GM21825 (cell line): ENCODE data around the gene MAD1L1.

ENCODE experiments used
- ATAC-seq: cut with Tn5 transposase; IDR thresholded peaks from one replicate; pipeline ENCODE4 v1.9.1; 2021; ENCODE audit warnings: mild to moderate bottlenecking, moderate library complexity; ENCODE audit not compliant: unreplicated experiment

Gene MAD1L1

DNA sequence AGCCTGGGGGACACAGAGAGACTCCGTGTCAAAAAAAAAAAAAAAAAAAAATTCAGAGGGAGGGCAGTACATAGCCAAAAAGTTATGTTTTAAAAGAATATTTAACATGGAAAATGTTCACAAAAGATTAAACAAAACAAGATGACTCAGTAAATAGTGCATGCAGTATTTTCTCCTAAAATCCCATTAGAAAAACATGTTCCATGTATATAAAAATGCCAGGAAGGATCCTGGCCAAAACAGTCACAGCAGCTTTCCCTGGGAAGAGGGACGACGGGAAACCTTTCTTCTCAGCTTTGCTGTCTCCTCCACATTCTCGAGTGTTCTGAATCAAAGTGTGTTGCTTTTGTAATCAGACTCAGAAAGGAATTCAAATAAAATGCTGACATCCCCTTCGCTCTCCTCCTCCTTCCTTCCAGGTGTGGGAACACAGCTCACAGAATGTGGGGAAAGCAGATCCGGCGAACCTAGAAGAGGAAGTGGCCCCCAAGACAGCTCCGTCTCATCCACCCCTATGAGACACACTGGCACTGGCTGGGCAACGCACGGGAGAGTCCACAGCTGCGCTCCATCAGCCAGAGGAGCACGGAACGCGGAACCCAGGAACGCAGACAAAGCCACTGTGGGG, 139.4 kb downstream of the MAD1L1 start:
- ATAC-seq: no peak

DNA sequence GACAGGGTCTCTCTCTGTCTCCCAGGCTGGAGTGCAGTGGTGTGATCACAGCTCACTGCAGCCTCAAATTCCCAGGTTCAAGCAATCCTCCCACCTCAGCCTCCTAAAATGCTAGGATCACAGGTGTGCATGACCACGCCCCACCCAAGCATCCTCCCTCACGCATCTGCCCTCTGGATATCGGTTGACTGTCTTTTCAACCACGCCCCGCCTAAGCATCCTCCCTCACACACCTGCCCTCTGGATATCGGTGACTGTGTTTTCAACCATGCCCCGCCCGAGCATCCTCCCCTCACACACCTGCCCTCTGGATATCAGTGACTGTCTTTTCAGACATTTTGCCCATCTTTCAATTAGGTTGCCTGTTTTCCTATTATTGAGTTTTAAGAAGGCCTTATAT, 140.5 kb downstream of the MAD1L1 start:
- no peak for ATAC-seq

DNA sequence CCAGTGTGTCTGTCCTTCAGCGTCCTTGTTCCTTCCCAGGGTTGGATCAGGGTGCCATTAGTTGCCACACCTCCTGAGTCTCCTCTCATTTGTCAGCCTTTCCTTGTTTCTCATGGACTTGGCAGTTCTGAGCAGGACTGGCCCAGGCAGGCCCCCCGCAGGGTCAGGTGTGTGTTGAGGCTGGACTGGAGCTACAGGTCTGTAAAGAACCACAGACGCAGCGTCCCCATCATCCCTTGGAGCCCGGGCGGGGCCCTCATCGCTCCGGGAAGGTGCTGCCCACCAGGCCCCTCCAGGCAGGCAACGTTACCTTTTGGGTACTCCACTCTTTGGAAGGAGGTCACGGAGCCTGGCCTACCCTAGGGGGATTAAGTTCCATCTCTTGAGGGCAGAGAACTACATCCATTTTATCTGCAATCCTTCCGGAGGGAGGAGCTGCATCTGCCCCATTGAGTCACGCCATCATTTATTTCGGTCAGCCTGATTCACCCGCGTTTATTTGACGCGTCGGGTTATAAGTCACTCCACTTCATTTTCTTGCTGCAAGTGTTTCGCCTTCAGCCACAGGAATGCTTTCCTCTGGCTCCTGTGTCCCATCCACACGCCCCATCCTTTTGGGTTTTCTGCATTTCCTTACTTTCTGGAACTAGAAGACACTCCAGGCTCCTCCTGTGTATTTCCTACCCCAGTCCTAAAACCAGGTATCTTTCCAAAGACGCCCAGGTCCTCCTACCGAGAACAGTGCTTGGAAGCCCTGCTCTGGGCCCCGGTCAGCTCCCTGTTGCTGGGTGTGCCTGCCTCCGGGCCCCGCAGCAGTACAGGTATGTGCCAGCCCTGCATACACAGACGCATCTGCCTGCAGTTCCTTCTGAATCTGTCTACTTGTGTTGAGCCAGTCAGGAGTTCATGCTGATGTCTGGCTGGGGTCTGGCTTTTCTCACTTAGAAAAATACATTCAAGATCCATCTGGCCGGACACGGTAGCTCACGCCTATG, 141.9 kb downstream of the MAD1L1 start:
- no peak for ATAC-seq

DNA sequence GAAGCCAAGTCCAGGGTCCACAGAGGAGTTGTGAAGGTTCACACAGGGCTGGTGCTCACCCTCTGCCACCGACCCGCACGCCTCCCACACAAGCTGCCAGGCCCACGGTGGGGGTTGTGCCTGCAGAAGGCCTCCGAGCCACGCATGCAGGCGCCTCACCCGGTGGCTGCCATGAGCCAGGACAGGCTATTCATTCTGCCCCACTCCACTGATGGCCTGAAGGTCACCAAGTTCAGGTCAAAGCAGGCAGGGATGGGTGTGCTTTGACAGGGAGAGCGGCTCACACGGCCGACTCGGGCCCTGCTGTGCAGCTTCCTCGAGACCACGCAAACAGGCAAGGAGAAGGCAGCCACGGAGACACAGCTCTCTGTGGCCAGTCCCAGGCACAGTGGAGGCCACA, 143.9 kb downstream of the MAD1L1 start:
- no peak for ATAC-seq

DNA sequence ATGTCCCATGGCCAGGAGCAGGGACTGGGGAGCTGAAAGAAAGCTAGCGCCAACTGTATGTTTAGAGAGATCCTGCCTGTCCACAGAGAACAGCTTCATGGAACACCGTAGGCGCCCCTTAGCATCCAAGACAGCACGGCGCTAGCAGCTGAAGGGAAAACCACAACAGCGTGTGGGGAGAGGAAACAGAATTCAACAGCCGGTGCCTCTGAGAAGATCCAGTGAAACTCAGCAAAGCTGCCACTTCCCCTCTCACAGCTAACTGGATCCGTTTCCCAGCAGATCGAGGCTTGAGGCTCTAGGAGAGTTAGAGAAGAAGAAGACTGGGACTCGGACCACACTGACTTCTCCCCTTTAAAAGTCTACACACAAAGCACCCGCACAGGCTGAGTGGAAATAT, 145.0 kb downstream of the MAD1L1 start:
- ATAC-seq: no peak

DNA sequence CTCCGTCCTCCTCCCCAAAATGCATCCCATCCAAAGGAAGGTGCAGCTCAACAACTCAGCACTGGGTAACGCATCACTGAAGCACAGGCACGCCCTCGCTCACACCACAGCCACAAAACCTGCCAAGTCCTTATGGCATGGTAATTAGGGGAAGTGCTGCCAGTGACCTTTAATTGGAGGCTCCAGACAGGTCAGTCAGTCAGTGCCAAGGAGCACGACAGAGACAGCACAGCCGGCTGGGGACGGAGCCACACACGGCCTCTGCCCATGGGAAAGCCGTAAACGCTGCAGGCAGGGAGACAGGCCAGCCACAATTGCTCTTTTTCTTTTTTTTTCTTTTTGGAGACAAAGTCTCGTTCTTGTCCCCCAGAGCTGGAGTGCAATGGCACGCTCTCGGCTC, 146.5 kb downstream of the MAD1L1 start:
- no peak for ATAC-seq

DNA sequence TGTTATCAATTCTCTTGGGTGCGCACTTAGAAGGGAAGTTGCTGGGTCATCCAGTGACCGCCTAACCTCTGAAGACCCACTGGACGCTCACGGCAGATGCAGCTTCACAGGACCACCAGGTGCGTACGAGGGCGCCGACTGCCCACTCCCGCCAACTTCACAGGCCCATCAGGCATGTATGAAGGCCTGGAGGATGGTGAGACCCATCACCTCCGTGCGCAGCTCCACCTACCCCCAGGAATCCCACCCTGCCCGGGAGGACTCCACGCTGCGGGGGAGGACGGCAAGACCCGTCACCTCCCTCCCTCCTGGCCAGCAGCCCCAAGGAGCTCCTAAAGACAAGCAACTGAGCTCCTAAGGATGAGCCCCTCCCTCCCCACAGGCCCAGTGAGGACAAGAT, 146.9 kb downstream of the MAD1L1 start:
- ATAC-seq: no peak

DNA sequence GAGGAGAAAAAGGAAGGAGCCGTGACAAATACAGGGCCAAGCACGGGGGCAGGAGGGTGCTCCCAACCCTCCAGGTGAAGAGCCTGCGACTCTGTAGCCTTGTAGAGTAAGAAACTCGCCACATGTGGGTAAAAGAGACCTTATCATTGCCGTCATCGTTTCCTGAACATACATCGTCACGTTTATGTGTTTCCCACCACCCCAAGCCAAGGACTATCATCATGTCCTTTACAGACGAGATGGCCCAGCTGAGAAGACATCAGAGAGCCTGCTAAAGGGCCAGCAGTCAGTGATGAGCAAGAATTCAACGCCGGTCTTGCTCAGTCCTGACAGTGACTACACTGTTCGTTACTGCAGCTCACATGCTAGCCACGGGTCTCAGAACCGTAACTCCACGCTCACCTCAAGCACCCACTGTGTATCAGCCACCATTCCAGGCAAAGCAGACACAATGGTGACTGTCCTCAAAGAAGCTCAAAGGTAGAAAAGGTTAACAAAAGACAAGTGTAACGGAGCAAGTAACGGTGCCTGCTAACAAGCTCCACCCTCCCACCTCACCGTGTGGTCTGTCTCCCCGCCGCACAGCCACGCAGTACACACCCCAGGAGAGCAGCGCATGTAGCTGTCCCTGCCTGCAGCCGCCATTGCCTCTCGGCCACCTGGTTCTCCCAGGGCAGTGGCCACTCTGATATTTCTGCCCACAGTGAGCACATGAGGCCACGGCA, 147.8 kb downstream of the MAD1L1 start:
- no peak for ATAC-seq

DNA sequence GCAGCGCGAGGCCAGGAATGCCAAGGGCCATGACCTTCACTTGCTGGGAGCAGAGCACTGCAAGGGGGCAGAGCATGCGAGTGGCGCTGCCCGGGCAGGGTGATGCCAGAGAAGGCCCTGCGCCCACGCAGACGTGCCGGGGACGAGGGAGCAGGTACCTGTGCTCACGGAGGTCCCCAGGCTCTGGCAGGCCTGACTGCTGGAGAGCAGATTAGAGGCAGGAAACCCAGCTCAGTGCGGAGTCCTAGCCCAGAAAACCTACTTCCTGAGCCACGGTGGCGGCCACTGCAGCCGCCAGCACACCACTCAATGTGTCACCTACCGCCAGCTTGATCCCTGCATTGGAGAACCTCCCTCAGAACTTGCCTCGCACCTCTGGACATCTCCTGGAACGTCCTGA, 148.4 kb downstream of the MAD1L1 start:
- ATAC-seq: no peak

DNA sequence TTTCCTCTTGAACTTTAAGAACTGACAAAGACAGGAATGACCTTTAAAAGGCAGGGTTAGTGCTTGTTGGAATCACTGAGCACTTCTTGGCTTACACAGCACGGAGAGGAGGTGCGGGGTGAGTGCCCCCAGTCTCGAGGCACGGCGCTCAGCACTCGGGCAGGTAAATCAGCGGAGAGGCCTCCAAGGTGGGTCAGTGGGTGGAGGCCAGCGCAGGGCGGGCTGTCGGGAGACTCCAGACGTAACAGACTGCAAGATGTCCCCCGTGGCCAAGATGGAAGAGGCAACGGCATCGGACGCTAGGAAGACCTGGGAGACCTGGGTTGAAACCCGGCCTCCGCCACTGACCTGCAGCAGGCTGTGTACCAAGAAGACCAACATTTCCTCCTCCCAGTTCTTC, 149.4 kb downstream of the MAD1L1 start:
- no peak for ATAC-seq

DNA sequence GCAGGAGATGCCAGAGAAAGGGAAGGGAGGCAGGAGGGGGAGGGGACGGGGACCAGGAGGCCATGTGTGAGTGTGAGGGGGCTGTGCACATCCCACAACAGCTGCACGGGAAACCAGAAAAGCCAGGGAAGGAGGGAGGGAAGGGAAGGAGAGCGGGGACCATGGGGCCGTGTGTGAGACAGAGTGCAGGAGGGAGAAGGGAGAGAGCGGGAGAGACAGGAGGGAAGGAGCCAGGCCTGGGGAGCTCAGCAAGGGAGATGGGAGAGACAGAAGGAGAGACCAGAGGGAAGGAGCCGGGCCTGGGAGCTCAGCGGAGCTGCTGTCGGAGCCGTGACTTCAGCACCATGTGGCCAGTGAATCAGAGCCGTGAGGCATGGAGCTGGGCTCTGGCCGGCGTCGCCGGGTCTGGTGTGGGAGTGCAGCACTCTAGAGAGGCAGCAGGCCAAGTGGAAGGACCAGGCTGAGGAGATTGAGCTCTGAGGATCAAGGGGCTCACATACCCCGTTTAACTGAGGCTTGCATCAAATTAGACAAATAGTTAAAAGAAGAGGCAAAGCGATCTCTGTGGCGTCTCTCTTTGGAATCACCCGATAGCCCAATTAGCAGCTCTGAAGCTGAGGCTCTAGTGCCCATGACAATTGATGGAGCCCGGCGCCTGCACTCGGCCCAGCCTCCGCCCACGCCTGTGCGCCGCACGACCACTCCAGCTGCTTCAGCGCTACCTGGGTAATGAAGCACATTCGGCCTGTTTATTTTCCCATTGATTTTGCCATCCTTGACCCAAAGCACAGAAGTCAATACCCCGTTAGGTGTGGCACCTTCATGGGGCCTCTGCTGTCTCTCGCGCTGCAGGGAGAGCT, 150.4 kb downstream of the MAD1L1 start:
- ATAC-seq: no peak

DNA sequence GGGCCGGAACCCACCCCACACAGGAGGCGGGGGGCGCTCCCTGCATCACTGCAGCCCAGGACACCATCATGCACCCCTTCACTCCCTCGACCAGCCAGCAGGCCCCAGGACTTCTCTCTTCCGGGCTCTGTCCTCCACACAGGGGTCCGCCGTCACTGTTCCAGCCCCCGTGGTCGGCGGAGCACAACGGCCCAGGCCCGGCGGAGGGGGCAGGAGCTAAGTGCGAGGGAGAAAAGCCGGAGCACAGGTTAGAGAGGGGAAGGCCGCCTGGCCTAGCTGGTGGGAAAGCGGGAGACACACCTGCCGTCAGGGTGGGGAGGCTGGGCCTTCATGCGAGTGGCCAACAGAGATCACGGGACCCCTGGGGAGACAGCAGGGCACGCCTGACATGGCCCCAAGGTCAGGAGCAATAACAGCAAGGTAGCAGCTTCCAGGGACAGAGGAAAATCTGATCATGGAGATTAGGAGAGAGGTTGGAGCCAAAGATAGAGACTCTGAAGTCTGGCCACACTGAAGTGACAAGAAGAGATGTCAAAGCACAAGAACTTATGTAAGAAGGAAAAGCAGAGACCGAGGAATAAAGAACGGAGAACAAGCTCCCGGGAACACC, 151.1 kb downstream of the MAD1L1 start:
- ATAC-seq: no peak

DNA sequence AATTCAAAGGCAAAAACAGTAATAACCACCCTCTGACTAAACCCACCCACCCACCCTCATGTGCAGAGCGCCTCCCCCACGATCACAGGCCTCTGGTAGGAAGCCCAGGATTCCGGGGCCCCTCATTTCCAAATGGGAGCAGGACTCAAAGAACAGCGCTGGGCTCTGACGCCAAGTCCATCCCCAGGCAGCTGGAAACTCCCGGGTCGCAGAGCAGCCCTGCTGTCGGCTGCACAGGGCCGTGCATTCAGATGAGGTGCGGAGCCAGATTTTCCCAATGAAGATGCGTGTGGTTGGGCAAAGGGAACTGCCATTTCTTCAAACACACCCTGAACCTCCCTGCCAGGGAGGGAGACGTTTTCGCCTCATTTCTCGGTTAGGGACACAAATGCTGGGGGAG, 152.3 kb downstream of the MAD1L1 start:
- no peak for ATAC-seq

DNA sequence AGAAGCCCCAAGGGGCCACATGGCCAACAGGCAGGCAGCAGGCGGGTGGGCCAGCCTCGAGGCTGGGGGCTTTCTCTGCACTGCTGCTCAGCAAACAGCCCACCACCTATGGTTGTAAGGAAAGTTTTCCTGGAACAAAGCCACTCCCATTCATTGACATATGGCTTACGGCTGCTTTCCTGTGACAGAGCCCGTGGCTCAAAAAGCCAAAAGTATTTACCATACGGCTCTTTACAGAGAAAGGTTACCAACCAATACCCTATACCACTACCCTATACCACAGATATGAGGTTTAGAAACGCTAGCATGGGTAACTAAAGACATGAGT, 152.7 kb downstream of the MAD1L1 start:
- ATAC-seq: no peak

DNA sequence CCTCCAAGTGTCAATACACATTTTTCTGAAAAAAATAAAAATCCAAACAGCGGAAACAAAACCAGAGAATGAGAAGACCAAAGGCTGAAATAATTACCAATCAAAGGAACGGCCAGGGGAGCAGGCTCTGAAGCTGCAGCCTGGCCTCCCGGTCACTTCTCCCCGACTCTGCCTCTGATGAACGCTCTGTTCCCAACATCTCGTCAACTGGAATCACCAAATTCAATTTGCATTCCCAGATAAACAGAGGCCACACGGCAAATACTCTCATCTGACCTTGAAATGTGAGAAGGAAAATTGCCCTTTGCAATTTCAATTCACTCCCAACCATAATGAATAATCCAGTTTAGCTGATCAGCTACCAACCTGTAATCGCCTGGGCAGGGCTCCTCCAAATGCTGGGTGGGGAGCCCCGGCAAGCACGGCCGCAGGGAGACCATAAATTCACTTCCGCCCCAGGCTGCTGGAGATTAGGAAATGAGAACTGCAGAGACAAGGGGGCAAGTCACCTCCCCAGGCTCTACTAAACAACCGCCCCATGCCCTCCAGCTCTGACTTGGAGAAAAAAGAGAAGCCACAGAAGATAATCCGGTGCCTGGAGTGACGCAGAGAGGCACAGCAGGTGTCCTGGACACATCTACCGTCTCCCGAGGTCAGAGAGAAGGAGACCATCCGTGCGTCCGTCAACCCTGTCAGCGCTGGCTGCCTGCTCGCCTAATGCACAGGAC, 153.2 kb downstream of the MAD1L1 start:
- no peak for ATAC-seq

DNA sequence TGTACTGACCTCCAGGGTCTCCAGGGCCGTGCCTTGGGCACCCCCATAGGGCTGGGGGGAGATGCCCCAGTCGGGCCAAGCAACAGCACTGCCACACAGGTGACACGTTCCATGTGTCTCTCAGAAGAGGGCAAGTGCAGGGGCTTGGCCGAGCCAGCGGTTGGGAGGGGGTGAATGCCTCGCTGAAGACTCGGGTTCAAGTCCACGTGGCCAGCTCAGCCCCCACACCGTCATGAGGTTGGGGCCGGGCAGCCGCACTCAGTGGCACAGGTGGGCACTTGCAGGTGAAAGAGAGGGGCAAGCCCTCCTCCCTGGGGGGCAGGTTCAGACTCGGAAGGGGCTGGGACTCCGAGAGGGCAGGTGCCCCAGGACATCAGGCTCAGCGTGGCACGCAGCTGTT, 153.8 kb downstream of the MAD1L1 start:
- no peak for ATAC-seq

DNA sequence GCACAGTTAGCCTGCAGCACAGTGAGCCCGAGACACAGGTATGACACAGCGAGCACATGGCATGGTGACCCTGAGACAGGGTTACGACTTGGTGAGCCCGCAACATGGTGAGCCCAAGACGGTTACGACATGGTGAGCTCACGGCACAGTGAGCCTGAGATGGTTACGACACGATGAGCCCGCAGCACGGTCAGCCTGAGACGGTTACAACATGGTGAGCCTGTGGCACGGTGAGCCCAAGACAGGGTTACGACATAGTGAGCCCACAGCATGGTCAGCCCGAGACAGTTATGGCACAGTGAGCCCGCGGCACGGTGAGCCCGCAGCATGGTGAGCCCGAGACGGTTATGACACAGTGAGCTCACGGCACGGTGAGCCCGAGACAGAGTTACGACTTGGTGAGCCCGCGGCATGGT, 156.1 kb downstream of the MAD1L1 start:
- no peak for ATAC-seq

DNA sequence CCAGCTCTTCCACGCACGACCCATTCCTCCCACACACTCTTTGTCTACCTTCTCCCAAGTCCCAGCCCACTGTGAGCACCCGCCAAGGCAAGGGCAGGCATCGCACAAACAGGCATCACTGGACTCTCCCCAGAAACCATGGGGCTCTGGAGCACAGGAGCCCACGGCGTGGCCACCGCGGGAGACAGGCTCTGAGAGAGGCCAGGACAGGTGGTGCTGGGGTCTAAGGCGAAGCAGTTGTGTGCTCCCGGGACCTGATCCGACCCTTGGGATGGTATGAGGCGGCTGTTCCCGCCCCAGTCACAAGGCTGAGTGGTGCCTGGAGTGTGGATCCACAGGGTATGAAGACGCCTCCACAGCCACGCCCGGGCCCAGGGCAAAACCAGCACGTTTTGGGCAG, 156.9 kb downstream of the MAD1L1 start:
- no peak for ATAC-seq

DNA sequence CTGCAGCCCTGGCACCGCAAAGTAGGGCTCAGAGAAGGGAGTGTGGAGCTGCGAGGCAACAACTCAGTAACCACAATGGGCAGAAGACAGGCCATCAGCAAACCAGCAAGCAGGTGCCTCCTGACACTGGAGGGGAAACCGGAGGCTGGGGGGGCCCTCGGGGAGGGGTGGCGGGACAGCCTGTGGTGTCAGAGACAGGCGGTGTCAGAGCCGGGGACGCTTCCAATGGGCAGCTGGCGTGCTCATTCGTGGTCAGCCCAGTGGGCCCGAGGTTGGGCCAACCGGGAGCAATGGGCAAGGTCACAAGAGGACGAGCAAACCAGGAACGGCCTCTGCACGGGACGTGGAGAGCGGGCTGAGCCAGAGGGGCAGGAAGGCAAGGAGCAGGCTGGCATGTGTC, 158.1 kb downstream of the MAD1L1 start:
- ATAC-seq: no peak

DNA sequence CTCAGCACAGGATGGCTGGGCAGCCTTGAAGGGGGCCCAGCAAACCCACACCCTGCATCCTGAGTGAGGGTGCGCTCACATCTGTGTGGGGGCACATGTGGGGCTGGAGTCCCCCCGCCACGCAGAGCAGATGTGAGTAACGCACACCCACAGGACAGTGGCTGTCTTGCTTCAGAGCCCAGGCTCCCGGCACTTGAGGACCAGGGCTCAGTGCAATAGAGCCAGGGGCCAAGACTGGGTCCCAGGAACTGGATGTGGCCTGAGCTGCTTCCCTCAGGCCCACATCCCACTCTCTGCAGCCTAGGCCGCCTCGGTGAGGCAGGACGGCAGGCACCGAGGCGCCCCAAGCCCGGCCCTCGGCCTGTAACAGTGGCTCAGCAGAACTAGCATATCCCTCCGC, 159.9 kb downstream of the MAD1L1 start:
- ATAC-seq: no peak
